K562 (cell line): ENCODE measurements around the gene DIP2C.

Experiments
- CTCF ChIP-seq, 3 experiments: IDR thresholded peaks in 2 of 3; conservative IDR thresholded peaks in 1 of 3; 2 replicates each; pipeline ENCODE4 v1.5.1; 2011 to 2012; ENCODE audit warnings: low read length in 3 of 3, mild to moderate bottlenecking in 3 of 3, control low read depth in 2 of 3, improper control_type of control experiment in 1 of 3, inconsistent platforms in 1 of 3, low read depth in 1 of 3, mixed read lengths in 1 of 3, moderate library complexity in 1 of 3; ENCODE audit not compliant: insufficient read depth in 2 of 3
- E2F6 ChIP-seq, 2 experiments: IDR thresholded peaks; 2 replicates each; pipeline ENCODE4 v1.6.1; 2011; ENCODE audit warnings: borderline replicate concordance in 1 of 2, control low read depth in 1 of 2, low read depth in 1 of 2, low read length in 1 of 2, mild to moderate bottlenecking in 1 of 2, mixed read lengths in 1 of 2, moderate library complexity in 1 of 2; ENCODE audit not compliant: insufficient read depth in 1 of 2, insufficient read length in 1 of 2, poor library complexity in 1 of 2, severe bottlenecking in 1 of 2; ENCODE audit errors: extremely low read depth in 1 of 2

DNA sequence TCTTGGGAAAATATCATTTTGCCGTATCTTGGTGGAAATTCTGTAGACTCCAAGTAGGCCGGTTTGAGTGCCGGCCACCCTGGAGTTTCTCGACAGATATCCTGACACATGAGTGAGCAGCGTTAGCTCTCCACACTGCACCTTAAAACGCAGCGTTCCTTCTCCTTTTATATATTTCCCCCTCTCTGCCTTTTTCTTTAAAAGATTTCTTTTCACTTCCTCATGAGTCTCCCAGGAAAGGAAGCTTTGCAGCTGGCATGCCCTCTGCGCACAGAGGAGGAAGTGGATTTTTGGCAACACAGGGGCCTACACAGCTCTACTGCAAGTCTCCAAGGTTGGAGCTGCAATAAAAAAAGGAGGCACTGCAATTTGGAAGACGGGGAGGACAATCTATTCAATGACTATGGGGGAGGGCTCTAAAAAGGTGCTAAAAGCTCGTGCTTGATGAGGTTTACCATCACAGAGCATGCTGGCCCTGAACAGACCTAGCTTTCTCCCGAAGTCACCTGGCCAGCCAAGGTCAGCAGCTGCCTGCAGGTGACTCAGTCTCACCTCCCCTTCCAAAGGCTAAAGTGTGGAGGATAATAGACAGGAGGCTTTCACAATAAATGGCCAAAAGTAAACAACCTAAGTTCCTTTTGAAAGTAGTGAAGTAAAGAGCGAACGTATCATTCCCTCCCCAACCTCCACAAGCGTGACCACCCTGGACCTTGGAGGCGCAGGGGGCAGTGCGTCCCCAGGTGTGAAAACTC lies 301.4 kb downstream of the DIP2C start:
- TF ChIP-seq E2F6 (IDR thresholded peaks at IDR 0.05; ENCODE audit: borderline replicate concordance in 1 of 2, extremely low read depth in 1 of 2, insufficient read depth in 1 of 2, insufficient read length in 1 of 2, low read depth in 1 of 2, low read length in 1 of 2, poor library complexity in 1 of 2, severe bottlenecking in 1 of 2) = no peak
- no peak for TF ChIP-seq CTCF (IDR thresholded peaks at IDR 0.05 in 2 of 3, conservative IDR thresholded peaks at IDR 0.05 in 1 of 3; ENCODE audit: insufficient read depth in 2 of 3, low read depth in 1 of 3, low read length in 3 of 3)
